ENCODE data around the gene POLR1A. TPM values are rescaled to one million over a fixed set of nuclear protein-coding genes. Genes with fewer than 3 reads are reported as not detected.
"Not testable (repeated sequence)": the region's sequence is repeated elsewhere in the genome, so short reads cannot be mapped to it uniquely, and the experiment has no call there.

POLR1A gene
- total RNA-seq, 1 experiment from 2014 or later, result 33.1 TPM

DNA sequence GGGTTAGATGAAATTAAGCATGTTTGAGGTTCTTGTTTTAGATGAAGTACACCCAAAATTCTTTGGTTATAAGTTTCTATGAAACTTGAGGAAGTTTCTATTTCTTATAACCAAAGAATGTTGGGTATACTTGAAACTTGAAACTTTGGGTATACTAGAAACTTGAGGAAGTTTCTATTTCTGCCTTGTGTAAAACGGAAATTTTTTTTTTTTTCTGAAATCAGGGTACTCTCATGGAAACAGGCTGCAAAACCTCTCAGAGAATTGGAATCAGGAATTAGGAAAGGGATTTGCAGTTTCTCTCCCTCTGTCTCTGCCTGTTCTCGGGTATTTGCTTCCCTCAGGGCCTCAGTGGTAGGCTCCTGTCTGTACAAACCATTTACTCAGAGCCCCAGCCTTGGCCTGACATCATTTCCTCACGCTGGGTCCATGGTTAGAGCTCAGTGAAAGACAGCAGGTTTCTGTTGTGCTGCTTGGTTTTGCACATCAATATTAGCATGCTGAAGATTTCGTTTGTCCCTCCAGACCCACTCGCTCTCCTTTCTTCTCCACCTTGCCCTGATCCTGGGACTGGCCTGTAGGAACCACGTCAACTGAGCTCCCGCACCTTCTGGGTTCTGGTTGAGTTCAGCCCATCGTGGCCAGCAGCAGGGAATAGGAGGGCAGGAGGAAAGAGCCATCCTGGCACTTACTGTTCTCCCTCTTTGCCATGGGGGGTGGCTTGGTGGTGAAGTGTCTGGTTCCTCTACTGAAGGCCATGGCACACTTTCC lies 106.4 kb downstream of the POLR1A start:
- DNase-seq (ENCODE audit: low spot score), result no peak

DNA sequence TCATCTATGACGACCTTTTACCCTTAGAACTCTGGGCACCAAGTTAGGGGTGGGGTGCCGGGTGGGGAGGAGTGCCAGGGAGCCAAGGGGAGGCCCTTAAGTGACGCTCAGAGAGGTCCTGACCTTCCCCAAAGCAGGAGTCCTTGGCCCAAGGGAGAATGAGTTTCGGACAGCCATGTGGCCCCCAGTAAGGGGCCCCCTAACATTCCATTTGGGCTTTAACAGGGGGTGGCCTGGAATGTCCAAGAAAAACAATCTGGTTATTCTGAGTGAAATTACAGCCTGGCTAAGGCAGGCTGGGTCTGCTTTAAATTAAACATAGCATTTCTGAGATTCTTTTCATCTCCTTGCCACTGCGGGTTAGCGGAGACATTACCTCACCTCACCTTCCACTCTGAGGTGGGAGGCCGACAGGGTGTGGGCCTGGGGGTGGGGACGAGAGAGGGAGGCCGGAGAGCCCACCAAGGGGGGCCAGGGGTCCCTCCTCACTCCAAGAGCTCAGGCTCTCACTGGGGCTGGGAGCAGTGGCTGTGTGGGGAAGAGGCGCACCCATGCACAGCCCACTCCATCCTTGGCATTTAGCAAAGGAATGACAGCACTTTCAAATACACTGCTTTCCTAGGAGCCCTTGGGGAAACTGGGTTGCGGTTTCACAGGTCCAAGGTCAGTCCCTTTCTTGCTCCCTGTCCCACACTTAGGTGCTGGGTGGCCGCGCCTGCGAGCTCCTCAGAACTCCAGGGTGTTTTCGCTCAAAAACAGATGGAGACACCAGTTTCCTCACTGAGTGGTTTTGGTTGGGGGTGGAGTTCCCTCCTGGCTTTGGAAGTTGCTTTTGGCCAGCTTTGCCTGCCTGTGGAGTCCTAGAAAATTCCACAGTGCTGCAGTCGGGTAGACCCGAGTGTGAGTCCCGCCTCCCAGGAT lies 107.4 kb downstream of the POLR1A start:
- peak; percentile 65 for DNase-seq (ENCODE audit: low spot score)

DNA sequence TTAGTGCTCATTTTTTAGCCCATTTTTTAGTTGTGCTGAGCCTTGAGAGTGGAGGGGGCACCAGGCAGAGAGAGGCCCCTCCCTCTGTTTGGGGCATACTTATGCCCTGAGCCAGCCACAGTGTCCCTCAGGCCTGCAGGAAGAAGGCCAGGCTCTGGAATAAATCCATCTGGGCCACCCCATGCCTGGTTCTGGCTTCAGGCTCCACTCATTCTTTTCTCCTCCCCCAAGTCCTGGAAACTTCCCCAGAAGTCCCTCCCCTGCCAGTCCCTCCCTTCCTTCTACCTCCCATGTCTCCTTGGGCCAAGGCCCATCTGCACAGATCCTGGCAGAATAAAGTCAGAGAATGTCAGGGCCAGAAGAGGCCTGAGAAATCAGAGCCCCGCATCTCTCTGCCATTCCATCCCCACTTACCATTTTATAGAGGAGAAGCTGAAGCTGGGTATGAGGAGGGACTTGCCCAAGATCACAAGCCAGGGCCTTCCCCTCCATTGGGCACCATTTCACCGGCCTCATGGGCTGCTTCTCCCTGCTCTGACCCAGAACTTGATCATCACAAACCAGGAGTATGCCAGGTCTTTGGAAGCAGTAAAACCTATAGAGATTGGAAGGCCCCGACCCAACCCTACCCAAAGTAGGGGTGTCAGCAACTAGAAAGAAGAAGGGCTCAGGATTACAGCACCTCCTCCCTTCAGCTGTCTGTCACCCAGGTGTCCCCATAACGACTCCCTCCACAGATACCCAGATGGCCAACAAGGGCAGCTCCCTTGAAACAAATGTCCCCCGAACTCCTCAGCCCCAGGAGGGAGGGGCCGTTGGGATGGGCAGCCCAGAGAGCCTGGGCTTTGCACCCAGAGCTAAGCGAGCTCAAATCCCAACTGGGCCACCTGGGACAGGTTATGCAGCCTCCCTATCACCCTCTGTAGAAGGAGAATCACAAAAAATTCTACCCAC lies 108.4 kb downstream of the POLR1A start:
- peak; percentile 20 for DNase-seq (ENCODE audit: low spot score)

DNA sequence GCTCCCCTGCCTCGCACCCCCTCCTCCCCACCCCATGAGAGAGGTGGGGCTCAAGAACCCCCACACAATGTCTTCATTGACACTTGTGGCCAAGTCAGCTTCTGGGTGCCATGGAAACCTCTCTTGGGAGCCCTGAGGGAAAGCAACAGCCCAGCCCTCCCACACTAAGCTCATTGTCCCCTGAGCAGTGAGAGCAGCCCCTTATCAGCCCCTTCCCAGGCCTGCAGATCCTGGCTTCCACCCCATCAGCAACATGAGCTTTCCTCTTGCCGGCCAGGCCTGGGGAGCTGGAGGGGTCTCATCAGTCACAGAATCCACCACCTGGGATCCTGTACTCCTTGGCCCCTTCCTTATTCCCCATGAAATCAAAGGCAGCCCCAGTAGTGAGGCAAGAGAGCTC lies 109.1 kb downstream of the POLR1A start:
- no peak for DNase-seq (ENCODE audit: low spot score)

DNA sequence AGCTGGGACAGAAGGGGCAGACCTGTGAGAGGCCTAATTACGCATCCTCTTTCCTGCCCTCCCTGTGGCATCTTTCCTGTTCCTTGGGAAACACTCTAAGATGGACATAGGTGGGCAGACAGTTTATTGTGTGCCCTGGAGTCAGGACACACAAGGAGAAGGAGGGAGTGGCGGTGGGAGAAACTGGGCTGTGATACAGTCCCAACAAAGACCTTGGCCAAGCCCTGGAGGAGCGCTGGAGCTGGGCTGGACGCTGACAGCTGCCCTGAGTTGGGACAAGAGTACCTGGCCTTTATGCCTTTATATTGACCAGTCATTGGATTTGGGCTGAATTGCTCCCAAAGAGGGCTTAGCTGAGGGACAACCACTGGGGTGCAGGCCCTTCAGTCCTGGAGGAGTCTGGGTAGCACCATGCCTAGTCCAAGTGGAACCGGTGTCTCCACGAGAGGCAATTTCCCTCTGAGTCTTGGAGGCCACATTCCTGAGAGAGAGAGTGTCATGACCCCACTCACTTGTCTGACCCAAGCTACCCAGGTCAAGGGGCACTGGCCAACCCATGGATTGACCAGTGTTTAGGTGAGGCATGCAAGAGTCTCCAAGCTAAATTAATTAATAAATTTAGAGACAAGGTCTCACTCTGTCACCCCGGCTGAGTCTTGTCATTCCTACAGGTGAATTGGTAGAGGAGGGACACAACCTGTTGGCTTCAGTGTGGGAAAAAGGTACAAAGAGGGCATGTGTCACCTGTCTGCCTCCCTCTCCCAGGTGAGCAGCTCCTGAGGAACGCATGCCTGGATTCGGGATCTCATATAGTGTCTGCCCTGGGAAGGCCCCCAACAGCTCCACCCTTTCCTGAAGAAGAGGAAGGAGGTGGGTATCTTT lies 109.8 kb downstream of the POLR1A start:
- DNase-seq (ENCODE audit: low spot score), result no peak

DNA sequence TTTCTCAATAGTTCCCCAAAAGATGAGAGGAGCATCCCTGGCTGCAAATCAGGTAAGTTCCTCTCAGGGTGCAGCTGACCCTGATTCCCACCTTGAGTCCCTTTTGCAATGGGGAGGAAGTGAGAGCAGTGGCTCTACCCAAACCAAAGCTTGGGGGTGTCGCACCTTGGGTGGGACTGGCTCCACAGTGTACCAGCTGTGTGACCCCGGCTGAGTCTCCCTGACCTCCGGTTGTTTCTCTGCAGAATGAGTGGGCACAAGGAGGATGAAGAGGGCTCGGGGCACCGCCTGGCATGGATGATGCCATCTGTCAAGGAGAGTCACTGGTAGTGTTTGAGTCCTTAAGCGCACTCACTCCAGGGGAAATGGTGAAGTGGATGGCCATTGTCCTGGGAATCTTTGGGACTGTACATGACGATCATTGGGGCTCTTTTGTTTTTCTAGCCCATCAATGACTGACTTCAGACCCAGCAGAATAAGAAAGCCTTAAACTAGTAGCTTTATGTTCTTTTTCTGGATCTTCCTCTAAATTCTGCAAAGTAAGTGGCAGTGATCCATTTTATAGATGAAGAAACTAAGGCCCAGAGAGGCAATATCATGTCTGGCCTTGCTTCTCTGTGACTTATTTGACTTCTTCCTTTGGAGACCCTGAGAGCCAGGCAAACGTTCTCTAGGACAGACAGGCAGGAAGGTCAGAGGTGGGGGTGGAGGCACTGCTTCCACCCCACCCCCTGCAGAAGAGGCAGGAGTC lies 110.6 kb downstream of the POLR1A start:
- no peak for DNase-seq (ENCODE audit: low spot score)

DNA sequence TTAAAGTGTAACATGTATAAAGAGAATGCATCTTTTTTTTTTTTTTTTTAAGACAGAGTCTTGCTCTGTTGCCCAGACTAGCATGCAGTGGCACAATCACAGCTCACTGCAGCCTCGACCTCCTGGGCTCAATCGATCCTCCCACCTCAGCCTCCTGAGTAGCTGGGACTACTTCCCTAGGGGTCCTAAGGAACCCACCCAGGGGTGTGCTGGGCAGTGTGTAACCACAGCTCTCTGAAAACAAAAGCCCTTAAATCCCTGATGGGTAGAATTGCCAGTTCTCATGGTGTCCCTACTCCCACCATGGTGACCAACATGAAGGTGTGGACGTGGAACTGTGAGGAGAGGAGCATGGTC lies 111.3 kb downstream of the POLR1A start:
- DNase-seq (ENCODE audit: low spot score), result no peak

DNA sequence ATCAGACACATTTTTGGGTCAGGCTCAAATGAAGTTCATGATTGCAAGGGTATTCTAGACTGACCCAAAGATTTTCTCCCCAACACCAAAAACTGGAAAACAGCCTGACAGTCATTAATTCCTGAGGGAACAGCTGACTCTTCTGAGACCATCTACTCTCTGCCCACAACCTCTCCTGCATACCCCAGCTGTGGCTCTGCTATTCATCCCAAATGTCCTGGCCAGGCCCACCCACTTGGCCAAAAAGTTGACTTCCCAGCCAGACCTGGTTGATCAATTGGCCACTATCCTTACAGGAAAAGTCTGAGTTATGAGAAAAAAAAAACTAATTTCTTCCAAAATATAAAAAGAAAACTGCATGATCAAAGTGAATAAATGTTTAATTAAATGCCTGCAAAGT lies 113.1 kb downstream of the POLR1A start:
- no peak for DNase-seq (ENCODE audit: low spot score)

DNA sequence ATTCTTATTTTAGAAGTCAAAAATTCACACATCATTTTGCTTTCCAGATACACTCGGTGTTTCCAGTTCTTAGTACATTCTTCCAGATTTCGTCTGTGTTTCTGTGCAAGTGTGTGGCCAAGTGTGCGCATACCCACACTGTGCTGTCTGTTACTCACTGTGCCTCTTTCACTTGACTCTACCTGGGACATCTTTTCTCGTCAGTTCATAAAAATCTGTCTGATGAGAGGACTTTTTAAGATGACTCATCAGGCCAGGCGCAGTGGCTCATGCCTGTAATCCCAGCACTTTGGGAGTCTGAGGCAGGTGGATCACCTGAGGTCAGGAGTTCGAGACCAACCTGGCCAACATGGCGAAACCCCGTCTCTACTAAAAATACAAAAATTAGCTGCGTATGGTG lies 113.6 kb downstream of the POLR1A start:
- DNase-seq (ENCODE audit: low spot score), result not testable (repeated sequence)

DNA sequence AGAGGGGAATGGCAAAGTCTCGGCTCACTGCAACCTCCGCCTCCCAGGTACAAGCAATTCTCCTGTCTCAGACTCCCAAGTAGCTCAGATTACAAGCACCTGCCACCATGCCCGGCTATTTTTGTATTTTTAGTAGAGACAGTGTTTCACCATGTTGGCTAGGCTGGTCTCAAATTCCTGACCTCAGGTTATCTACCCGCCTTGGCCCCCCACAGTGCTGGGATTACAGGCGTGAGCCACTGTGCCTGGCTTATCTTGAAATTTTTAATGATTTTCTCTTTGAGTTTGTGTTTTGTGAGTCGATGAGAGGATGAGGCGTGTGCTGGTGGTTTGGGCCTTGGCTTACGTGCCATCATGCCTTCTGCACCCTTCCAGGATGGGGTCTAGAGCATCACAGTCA lies 115.6 kb downstream of the POLR1A start:
- DNase-seq (ENCODE audit: low spot score), result no peak

DNA sequence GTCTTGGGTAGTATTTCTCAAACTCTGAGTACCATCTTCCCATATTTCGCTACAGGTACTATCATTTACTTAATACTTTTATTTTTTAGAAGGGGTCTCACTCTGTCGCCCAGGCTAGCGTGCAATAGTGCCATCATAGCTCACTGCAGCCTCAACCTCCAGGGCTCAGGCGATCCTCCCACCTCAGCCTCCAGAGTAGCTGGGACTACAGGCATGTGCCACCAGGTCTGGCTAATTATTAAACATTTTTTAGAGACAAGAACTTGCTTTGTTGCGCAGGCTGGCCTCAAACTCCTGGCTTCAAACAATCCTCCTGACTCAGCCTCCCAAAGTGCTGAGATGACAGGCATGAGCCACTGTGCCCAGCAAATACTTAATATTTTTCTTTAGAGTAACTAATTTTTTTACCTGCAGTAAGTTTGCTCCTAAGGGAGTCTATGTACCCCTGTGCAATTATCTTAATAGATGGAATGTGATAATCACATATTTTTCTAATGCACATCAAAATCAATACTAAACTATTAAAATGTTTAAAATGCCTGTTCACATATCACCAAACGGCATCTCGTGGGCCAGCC lies 116.3 kb downstream of the POLR1A start:
- DNase-seq (ENCODE audit: low spot score), result no peak

DNA sequence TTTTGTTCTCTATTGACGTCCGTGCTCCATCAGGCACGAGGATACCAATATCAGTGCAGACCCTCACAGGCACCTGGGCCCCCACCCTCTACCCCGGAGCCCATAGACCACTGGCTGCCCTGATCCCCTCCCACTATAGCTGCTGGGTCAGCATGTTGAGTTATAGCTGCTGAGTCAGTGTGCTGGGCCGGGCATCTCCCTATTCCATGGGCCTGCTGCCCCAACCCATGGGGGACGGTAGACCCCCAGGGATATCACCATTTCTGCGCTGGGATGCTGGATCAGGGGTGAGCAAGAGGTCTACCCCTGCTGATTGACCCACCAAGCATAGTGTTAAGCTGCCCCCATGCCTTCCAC lies 116.8 kb downstream of the POLR1A start:
- DNase-seq (ENCODE audit: low spot score), result no peak

DNA sequence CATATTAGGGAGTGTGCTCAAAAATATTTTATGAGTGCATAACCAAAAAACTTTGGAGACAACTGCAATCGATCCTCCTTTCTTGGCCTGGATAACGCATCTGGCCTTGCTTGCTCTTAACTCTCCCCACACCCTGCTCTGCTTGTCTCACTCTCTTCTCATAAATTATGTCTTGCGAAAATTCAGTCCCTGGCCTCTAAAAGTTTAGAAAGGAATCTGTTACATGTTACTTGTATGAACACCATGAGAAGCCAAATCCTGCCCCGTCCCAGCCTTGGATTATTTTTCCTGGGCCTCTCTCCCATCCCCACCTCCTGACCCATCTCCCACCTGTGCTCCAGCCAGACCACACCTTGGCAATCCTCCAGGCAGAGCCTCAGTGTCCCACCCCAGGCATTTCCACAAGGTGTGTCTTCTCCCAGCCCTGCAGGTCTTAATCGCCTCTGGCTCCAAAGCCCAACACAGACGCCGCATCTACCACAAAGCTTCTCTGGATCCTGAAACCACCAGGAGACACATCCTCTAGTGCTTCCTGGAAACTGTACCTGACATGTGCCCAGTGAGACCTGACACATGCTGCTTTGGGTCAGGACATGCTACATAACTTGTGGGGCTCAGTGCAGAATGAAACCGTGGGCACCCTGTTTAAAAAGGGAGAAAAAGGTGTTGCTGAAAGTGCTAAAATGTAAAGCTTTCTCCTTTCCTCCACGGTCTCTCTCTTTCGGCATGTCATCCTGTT lies 117.3 kb downstream of the POLR1A start:
- DNase-seq (ENCODE audit: low spot score), result no peak

DNA sequence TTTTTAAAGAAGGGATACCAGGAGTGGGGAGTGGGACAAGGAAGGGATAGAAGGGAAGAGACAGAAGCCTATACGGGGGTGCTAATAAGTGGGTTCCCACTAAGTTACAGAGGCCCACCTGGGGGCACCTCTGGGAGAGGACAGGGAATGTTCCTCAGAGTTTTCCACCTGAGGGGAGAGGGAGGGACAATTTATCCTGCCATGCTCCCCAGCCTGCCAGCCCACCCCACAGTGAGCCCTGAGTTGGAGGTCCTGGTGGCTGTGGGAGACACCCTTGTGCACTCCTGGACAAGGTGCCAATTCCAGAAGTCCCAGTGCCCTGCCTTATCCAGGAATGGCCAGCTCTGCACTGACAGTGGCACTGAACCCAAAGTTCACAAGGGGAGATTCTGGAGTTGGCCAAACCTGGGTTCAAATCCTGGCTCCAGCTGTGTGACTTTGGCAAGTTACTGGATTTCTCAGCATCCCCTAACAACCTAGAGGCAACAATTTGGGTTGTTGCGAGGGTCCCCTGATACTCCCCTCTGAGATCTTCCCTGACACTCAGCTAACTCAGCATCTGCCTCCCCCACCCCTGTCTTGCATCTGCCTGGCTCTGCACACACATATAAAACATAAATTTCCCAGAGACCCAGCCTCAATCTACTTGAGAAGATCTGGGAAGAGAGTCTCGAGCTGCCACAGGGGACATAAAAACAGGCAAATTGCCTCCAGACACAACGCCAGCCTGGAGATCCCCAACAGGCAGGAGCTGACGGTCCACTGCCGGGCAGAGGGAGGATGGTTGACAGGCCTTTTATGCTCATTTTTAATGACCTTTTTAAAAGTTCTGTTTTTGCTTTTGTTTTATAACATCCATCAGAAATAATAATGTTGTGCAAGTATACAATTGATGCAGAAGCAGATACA lies 118.2 kb downstream of the POLR1A start:
- no peak for DNase-seq (ENCODE audit: low spot score)

DNA sequence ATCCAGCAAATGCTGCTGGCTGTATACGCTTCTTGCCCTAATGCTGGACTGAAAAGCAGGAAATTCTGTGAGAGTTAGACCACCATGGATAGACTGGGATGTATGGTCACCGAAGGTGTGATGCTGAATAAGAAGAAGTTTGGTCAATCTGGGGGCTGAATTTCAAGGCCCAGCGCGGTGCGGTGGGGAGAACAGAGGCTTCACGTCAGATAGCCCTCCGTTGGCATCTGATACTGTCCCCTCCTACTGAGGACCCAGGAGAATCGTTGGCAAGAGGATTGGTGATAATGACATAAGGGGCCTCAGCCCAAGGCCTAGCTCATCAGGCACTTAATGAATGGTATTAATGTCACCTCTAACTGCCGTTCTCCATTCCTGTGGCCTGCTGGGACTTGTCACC lies 119.6 kb downstream of the POLR1A start:
- DNase-seq (ENCODE audit: low spot score), result no peak

DNA sequence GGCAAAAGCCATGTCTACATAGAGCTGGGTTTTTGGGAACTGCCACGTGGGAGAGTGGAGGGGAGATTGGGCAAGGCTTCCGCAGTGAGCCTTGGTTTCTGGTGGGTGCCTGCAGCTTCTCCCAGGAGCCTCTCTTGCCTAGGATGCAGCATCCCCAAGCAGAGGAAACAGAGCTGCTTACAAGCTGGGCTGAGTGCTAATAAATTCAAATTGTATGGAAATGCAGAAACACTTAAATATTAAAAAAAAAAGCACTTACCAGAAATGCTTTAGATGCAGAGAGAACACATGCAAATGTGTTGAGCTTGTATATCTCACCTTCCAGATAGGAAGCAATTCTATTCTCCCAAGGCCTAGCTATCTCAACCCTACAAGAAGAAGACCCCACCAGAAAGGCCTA lies 120.9 kb downstream of the POLR1A start:
- no peak for DNase-seq (ENCODE audit: low spot score)

DNA sequence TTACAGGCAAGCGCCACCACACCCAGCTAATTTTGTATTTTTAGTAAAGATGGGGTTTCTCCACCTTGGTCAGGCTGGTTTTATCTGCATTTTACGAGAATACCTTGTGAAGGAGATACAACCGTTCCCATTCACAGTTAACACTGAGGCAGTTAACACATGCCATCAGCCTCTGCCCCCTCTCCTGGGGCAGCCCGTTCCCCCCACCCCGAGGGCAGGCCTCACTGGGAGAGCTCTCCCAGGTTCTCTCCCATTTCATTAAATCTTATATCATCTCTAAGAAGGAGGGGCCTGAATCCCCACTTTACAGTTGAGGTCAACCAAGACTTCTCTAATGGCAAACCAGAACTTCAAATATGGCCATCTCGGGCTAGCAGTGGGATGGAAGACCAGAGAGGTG lies 121.9 kb downstream of the POLR1A start:
- no peak for DNase-seq (ENCODE audit: low spot score)

DNA sequence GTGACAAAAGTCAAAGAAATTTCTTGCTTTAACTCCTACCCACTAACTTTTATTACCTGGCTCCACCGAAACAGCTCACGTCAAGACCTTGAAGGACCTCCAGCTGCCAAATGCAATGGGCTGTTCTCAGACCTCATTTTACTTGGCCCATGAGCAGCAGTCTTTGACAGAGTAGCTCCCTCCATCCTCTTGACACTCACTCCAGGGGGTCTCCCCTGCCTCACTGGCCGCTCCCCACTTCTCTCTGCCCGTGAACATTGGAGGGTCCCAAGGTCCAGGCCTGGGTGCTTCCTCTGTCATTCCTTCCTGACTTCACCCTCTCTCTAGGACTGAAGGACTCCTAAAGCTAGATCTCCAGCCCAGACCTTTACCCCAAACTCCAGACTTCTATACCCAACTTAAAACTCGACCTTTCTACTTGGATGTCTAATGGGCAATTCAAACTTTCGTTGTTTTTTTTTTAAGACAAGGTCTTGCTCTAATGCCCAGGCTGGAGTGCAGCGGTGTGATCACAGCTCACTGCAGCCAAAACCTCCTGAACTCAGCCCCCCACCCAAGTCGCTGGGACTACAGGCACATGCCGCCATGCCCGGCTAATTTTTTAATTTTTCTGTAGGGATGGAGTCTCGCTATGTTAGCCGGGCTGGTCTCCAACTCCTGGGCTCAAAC lies 124.0 kb downstream of the POLR1A start:
- no peak for DNase-seq (ENCODE audit: low spot score)

Measured in A172 (cell line).